Testis (tissue), 2 donors: Measurements from ENCODE around the gene UGT3A2.

Experiments used
- CTCF ChIP-seq, 3 experiments: fragments of 450-650 bp in 2 of 3; fragments of 200-600 bp in 1 of 3; sonication (generic) in 1 of 3; IDR thresholded peaks; one replicate each; pipeline ENCODE4 v1.5.1; 2016 to 2019; ENCODE audit warnings: antibody characterized with exemption in 3 of 3, mild to moderate bottlenecking in 2 of 3, moderate library complexity in 1 of 3
- POLR2A ChIP-seq: fragments of 450-650 bp; IDR thresholded peaks from one replicate; pipeline ENCODE4 v1.6.1; 2017; ENCODE audit warnings: antibody characterized with exemption, mild to moderate bottlenecking, moderate library complexity

- TF ChIP-seq CTCF (IDR thresholded peaks at IDR 0.05) (no peak), POLR2A (no peak)
Observed at GRCh38 chr5:36031223-36031622, 35.5 kb downstream of the UGT3A2 start.
